HG03025 (cell line): Measurements from ENCODE around the gene NELFE.
"Not testable (repeated sequence)": the region's sequence is repeated elsewhere in the genome, so short reads cannot be mapped to it uniquely, and the experiment has no call there.

ENCODE experiments used
- ATAC-seq: cut with Tn5 transposase; IDR thresholded peaks from one replicate; pipeline ENCODE4 v1.9.1; 2021; ENCODE audit warnings: mild to moderate bottlenecking, moderate library complexity; ENCODE audit not compliant: unreplicated experiment, low FRiP score

Gene NELFE

DNA sequence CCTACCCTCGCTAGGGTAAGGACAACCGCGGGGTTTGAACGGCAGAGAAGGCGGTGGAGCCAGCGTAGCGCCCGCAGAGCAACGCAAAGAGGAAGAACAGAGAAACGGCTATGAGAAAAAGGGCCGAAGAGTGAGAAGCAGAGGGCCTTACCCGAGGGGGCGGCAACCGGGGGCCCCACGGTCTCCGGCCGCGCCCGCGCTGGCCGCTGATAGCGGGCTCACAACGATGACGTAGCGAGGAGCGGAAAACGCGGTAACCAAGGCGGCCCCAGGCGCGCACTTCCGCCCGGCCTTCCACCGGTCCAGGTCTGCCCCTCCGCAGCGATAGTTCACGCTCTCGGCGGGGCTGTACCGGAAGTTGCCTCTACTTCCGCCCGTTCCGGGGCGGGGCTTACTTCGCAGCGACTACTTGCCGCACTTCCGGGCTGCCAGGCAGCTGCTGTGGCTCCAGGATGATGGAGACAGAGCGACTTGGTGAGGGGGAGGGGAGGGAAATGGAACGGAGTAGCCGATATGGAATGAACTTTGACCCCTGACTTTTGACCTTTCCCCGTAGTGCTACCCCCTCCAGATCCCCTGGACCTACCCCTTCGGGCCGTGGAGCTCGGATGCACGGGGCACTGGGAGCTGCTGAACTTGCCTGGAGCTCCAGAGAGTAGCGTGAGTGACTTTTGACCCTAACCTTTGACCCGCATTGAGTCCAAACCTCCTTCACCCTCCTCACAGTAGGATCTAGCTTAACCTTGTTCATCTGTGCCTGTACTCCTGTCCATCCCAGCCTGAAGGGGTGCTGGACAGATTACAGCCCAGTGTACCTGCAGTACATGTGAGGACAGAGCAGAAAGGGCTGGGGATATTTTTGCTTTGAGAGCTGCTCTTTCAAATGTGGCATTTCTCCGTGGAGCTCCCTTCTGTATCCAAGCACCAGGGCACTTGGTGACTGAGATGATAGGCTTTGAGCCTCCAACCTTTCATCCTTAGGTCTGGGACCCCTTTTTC is at the start of gene NELFE, which contains the start of gene SKIC2:
NELFE (minus strand) TSS at position 231 of the 999 bp plus-strand sequence. CDS start 525 bp downstream, outside the sequence.
SKIC2 (plus strand) TSS at position 435 of the 999 bp plus-strand sequence; CDS start at position 453, 18 bp downstream.
- peak; percentile 89 for ATAC-seq

GRCh38 chr6:32008037-32008436 is 49.3 kb upstream of the NELFE start:
- ATAC-seq: not testable (repeated sequence)

GRCh38 chr6:32007086-32007485 is 48.3 kb upstream of the NELFE start:
- ATAC-seq: not testable (repeated sequence)

GRCh38 chr6:32005991-32006529 is 47.3 kb upstream of the NELFE start:
- not testable (repeated sequence) for ATAC-seq

DNA sequence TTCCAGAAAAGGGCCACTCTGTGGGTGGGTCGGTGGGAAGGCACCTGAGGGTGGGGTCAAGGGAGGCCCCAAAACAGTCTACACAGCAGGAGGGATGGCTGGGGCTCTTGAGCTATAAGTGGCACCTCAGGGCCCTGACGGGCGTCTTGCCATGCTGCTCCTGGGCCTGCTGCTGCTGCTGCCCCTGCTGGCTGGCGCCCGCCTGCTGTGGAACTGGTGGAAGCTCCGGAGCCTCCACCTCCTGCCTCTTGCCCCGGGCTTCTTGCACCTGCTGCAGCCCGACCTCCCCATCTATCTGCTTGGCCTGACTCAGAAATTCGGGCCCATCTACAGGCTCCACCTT is 46.7 kb upstream of the NELFE start:
- not testable (repeated sequence) for ATAC-seq

DNA sequence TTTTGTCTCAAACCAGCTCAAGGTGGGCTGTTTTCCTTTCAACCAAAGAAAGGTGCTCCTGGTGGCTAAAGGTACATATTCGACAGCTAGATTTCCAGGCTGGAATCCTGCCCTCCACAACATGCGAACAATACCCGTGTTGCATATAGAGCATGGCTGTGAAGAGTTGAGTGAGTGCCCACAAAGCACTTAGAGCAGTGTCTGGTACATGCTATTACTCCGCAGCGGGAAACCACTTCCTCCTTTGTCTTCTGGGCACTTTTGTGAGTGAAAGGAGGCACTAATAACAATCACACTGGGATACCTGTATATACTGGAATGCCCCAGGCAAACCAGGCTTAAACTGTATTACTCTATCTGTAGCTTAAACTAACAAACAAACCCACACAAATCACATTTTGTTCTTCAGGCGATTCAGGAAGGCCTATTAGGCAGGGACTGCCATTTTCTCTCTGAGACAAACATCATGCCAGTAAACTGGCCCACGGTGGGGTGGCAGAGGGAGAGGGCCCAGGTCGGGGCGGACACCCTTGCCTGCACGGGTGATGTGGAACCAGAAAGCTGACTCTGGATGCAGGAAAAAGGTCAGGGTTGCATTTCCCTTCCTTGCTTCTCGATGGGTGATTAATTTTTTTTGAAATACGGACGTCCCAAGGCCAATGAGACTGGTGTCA is 46.2 kb upstream of the NELFE start:
- not testable (repeated sequence) for ATAC-seq

- not testable (repeated sequence) for ATAC-seq
Measured at GRCh38 chr6:32004393-32004792, 45.6 kb upstream of the NELFE start.

- ATAC-seq: not testable (repeated sequence)
Measured at GRCh38 chr6:32003301-32003700, 44.5 kb upstream of the NELFE start.

DNA sequence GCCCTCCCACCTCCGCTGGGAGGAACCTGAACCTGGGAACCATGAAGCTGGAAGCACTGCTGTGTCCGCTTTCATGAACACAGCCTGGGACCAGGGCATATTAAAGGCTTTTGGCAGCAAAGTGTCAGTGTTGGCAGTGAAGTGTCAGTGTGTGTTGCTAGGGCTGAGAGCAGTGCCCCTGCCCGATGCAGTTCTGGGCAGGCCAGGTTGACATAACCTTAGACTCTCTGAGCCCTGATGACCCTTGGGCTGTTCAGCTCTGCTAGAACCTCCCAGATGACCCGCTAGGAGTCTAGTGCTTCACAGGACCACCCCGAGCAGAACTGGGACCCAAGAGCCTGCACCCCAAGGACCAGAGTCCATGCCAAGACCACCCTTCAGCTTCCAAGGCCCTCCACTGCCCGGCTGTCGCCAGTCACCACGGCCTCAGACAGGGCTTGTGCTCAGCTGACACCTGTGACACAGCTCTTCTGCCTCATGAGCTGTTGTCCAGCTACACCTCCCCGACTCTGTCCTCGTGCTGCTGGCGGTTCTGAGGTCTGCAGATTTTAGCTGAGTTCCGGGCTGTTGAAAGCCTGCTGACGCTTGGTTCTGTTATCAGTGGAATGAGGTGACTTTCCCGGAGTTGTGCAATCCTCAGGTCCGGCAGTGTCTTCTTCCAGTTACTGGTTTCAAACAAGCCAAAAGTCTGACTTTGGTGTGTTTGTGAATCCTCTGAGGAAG is 43.9 kb upstream of the NELFE start:
- not testable (repeated sequence) for ATAC-seq

DNA sequence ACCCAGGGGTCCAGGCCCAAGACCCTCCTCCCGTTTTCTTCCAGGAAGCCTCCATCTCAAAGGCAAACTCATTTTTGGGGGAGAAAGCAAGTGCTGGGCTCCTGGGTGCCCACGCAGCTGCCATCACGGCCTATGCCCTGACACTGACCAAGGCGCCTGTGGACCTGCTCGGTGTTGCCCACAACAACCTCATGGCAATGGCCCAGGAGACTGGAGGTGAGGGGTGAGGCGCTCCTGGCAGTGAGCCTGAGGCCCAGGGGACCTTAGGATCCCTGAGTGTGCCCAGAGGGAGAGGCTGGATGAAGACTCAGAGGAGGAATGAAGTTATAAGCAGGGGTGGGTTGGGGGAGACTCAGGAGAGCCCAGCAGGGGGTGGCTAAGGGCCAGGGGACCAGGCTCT is 37.6 kb upstream of the NELFE start:
- not testable (repeated sequence) for ATAC-seq

DNA sequence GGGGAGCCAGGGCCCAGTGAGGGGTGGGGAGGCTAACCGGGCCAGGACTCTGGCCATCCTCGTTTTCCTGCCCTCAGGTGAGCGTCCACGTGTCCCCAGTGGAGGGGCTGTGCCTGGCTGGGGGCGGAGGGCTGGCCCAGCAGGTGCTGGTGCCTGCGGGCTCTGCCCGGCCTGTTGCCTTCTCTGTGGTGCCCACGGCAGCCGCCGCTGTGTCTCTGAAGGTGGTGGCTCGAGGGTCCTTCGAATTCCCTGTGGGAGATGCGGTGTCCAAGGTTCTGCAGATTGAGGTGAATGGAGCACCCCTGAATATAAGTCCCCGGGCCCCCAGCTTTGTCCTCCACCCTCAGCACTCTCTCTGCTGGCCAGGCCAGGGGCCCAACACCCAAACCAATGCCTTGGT is 35.6 kb upstream of the NELFE start:
- ATAC-seq: not testable (repeated sequence)

- not testable (repeated sequence) for ATAC-seq
Measured at GRCh38 chr6:31989363-31989762, 30.6 kb upstream of the NELFE start.

GRCh38 chr6:31981744-31982143 is 23.0 kb upstream of the NELFE start, which contains the start of gene C4A:
TSS of gene C4A (plus strand) at chr6:31982057. CDS start at chr6:31982108, 51 bp downstream.
- not testable (repeated sequence) for ATAC-seq

GRCh38 chr6:31980998-31981397 is 22.2 kb upstream of the NELFE start:
- ATAC-seq: not testable (repeated sequence)

GRCh38 chr6:31980195-31980876 is 21.6 kb upstream of the NELFE start:
- not testable (repeated sequence) for ATAC-seq

GRCh38 chr6:31979238-31979898 is 20.6 kb upstream of the NELFE start:
- ATAC-seq: no peak

DNA sequence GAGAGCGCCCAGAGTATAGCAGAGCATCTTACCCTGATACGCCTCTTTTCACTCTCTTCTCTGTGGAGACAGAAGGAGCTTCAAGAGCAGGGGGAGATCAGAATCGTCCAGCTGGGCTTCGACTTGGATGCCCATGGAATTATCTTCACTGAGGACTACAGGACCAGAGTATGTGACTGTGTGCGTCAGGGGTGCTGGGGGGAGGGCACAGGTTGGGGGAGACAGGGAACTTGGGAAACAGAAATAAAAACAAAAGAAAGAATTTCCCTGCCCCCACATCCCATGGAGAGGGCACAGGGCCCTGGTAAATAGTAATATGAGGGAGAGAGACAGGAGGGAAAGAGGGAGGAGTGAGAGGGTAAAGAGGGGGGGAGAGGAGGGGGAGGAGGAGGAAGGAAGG is 20.1 kb upstream of the NELFE start:
- ATAC-seq: no peak

DNA sequence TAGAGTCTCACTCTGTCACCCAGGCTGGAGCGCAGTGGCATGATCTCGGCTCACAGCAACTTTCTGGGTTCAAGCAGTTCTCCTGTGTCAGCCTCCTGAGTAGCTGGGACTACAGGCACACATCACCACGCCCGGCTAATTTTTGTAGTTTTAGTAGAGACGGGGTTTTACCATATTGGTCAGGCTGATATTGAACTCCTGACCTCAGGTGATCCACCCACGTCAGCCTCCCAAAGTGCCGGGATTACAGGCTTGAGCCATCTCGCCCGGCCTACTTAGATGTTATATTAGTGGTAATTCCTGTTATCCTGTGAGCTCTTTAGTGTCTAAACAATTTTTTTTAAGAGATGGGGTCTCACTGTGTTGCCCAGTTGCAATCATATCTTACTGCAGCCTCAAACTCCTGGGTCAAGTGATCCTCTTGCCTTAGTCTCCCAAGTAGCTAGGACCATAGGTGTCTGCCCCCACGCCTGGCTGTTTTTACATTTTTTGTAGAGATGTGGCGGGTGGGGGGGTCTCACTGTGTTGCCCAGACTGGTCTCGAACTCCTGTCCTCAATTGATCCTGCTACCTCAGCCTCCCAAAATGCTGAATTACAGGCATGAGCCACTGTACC is 19.2 kb upstream of the NELFE start:
- no peak for ATAC-seq

GRCh38 chr6:31976065-31976464 is 17.3 kb upstream of the NELFE start:
- not testable (repeated sequence) for ATAC-seq
